IMR-90 (cell line): ENCODE results near the gene FIBCD1. TPM values are rescaled to one million over a fixed set of nuclear protein-coding genes. Genes with fewer than 3 reads are reported as not detected.

Experiments used
- ATAC-seq: fragments of 200-7000 bp; cut with Tn5 transposase; 2 replicates; pipeline ENCODE4 v1.9.1; 2020; ENCODE audit warnings: low read depth, mild to moderate bottlenecking, moderate library complexity
- BruUV-seq: library from RNA; stranded (reverse); fragments of 400-500 nt; replicated peaks from 2 replicates; lab custom pipeline; 2021; lab: Mats Ljungman, UMichigan
- CTCF ChIA-PET: fragments of 300-600 bp; formaldehyde crosslinking; extraction: SDS; loops from one replicate; lab custom pipeline; 2021; ENCODE audit warnings: antibody characterized with exemption; lab: Yijun Ruan, JAX
- POLR2A ChIA-PET: fragments of 300-600 bp; sonication (Branson Sonifier 250); formaldehyde crosslinking; loops from one replicate; lab custom pipeline; 2022; ENCODE audit warnings: antibody characterized with exemption; ENCODE audit not compliant: unreplicated experiment; lab: Charles Lee
- DNase-seq: peaks from one replicate; pipeline ENCODE4 v3.0.0; 2013
- H2AFZ ChIP-seq: replicated peaks from 2 replicates; pipeline ENCODE3; 2013; ENCODE audit warnings: low read length, mild to moderate bottlenecking; ENCODE audit not compliant: poor library complexity
- H2AK5ac ChIP-seq: 2 replicates; pipeline ENCODE4 v1.6.1; 2013; ENCODE audit warnings: low read depth, low read length, inconsistent platforms
- H2AK9ac ChIP-seq: replicated peaks from 2 replicates; pipeline ENCODE3; 2013; ENCODE audit warnings: mild to moderate bottlenecking, low read depth, low read length, moderate library complexity; ENCODE audit not compliant: poor library complexity
- H2BK120ac ChIP-seq: 2 replicates; pipeline ENCODE4 v1.6.1; 2013; ENCODE audit warnings: low read depth, low read length, inconsistent platforms
- H2BK15ac ChIP-seq: 3 replicates; pipeline ENCODE4 v1.6.1; 2013; ENCODE audit warnings: low read depth, low read length, inconsistent platforms
- H2BK20ac ChIP-seq: 2 replicates; pipeline ENCODE4 v1.6.1; 2013; ENCODE audit warnings: low read depth, mild to moderate bottlenecking, inconsistent platforms, low read length, moderate library complexity
- H2BK5ac ChIP-seq: 2 replicates; pipeline ENCODE4 v1.6.1; 2013; ENCODE audit warnings: mild to moderate bottlenecking, low read depth, low read length, inconsistent platforms; ENCODE audit not compliant: poor library complexity, severe bottlenecking
- H3K14ac ChIP-seq: replicated peaks from 2 replicates; pipeline ENCODE4 v1.6.1; 2013; ENCODE audit warnings: low read depth, low read length, inconsistent platforms
- H3K18ac ChIP-seq: 2 replicates; pipeline ENCODE4 v1.6.1; 2013; ENCODE audit warnings: low read depth, low read length, control low read depth
- H3K23ac ChIP-seq: 2 replicates; pipeline ENCODE4 v1.6.1; 2013; ENCODE audit warnings: low read depth, low read length, inconsistent platforms
- H3K27ac ChIP-seq: 2 replicates; pipeline ENCODE4 v1.5.1; 2013; ENCODE audit warnings: mild to moderate bottlenecking, control low read depth, low read length; ENCODE audit not compliant: insufficient read depth
- H3K27me3 ChIP-seq: 2 replicates; pipeline ENCODE4 v1.6.1; 2013; ENCODE audit warnings: low read length; ENCODE audit not compliant: control insufficient read depth, insufficient read depth
- H3K36me3 ChIP-seq: 2 replicates; pipeline ENCODE4 v1.6.1; 2013; ENCODE audit warnings: low read length, mixed read lengths; ENCODE audit not compliant: control insufficient read depth, insufficient read depth
- H3K4ac ChIP-seq: 2 replicates; pipeline ENCODE4 v1.6.1; 2013; ENCODE audit warnings: low read depth, low read length, inconsistent platforms
- H3K4me1 ChIP-seq: 2 replicates; pipeline ENCODE4 v1.6.1; 2013; ENCODE audit warnings: low read length, mixed read lengths; ENCODE audit not compliant: control insufficient read depth, insufficient read depth
- H3K4me2 ChIP-seq: 2 replicates; pipeline ENCODE4 v1.6.1; 2013; ENCODE audit warnings: low read depth, mild to moderate bottlenecking, control low read depth, low read length, moderate library complexity
- H3K4me3 ChIP-seq: 2 replicates; pipeline ENCODE4 v1.5.1; 2013; ENCODE audit warnings: low read depth, mild to moderate bottlenecking, control low read depth, low read length, moderate library complexity; ENCODE audit not compliant: insufficient read depth
- H3K56ac ChIP-seq: 2 replicates; pipeline ENCODE4 v1.6.1; 2013; ENCODE audit warnings: low read length, inconsistent platforms; ENCODE audit not compliant: insufficient read depth; ENCODE audit errors: extremely low read depth
- H3K79me1 ChIP-seq, 2 experiments: 2 replicates each; pipeline ENCODE4 v1.6.1; 2013; ENCODE audit warnings: low read length in 2 of 2, inconsistent platforms in 1 of 2, low read depth in 1 of 2
- H3K9ac ChIP-seq: 2 replicates; pipeline ENCODE4 v1.6.1; 2013; ENCODE audit warnings: low read depth, low read length, control low read depth
- H3K9me1 ChIP-seq: 2 replicates; pipeline ENCODE4 v1.6.1; 2013; ENCODE audit warnings: low read length, inconsistent platforms; ENCODE audit not compliant: insufficient read depth
- H3K9me3 ChIP-seq: 2 replicates; pipeline ENCODE4 v1.6.1; 2013; ENCODE audit warnings: low read length; ENCODE audit not compliant: control insufficient read depth, insufficient read depth
- H4K20me1 ChIP-seq: 2 replicates; pipeline ENCODE4 v1.6.1; 2013; ENCODE audit warnings: low read length, inconsistent platforms; ENCODE audit not compliant: insufficient read depth
- H4K5ac ChIP-seq: 2 replicates; pipeline ENCODE4 v1.6.1; 2013; ENCODE audit warnings: mild to moderate bottlenecking, low read depth, low read length, control low read depth
- H4K8ac ChIP-seq, 2 experiments: 2 replicates each; pipeline ENCODE4 v1.6.1; 2013; ENCODE audit warnings: low read depth in 2 of 2, low read length in 2 of 2, control low read depth in 1 of 2, inconsistent platforms in 1 of 2
- H4K91ac ChIP-seq: 2 replicates; pipeline ENCODE4 v1.6.1; 2013; ENCODE audit warnings: low read depth, low read length, inconsistent platforms; ENCODE audit not compliant: insufficient read depth
- CEBPB ChIP-seq: IDR thresholded peaks from 2 replicates; pipeline ENCODE4 v1.6.1; 2012; ENCODE audit warnings: low read depth, low read length, improper control_type of control experiment
- FOS ChIP-seq: fragments of 150-350 bp; IDR thresholded peaks from 2 replicates; pipeline ENCODE4 v1.6.1; 2016; ENCODE audit warnings: low read depth, low read length
- MAFK ChIP-seq: IDR thresholded peaks from 2 replicates; pipeline ENCODE4 v1.6.1; 2012; ENCODE audit warnings: low read depth, low read length, improper control_type of control experiment
- MAZ ChIP-seq: IDR thresholded peaks from 2 replicates; pipeline ENCODE4 v1.6.1; 2012; ENCODE audit warnings: low read depth, mild to moderate bottlenecking, low read length, improper control_type of control experiment, moderate library complexity, borderline replicate concordance
- MXI1 ChIP-seq: IDR thresholded peaks from 2 replicates; pipeline ENCODE4 v1.6.1; 2012; ENCODE audit warnings: low read depth, mild to moderate bottlenecking, low read length, moderate library complexity, borderline replicate concordance
- NFE2L2 ChIP-seq: fragments of 150-350 bp; IDR thresholded peaks from 2 replicates; pipeline ENCODE4 v1.6.1; 2016; ENCODE audit warnings: low read depth, mild to moderate bottlenecking, low read length
- POLR2A ChIP-seq: IDR thresholded peaks from 2 replicates; pipeline ENCODE4 v1.6.1; 2012; ENCODE audit warnings: mild to moderate bottlenecking, low read depth, low read length
- RAD21 ChIP-seq: IDR thresholded peaks from 2 replicates; pipeline ENCODE4 v1.6.1; 2012; ENCODE audit warnings: low read length, improper control_type of control experiment
- RCOR1 ChIP-seq: IDR thresholded peaks from 2 replicates; pipeline ENCODE4 v1.6.1; 2012; ENCODE audit warnings: mild to moderate bottlenecking, low read length, improper control_type of control experiment; ENCODE audit not compliant: insufficient replicate concordance
- RFX5 ChIP-seq: IDR thresholded peaks from 2 replicates; pipeline ENCODE4 v1.8.0; 2012; ENCODE audit warnings: low read depth, mild to moderate bottlenecking, low read length, moderate library complexity
- SMC3 ChIP-seq: fragments of 150-350 bp; IDR thresholded peaks from 2 replicates; pipeline ENCODE4 v1.6.1; 2016; ENCODE audit warnings: low read depth, mild to moderate bottlenecking, antibody characterized with exemption, low read length, moderate library complexity
- WGBS, 2 experiments: methylation state at CpG; one replicate each; pipeline versions ENCODE4 v1.1.5 to v1.1.7; 2013; ENCODE audit warnings: missing lambda C conversion rate in 2 of 2; ENCODE audit not compliant: insufficient read length in 1 of 2; ENCODE audit errors: extremely low coverage in 2 of 2; 5-methylcytosine and 5-hydroxymethylcytosine counted together
- dilution Hi-C: fragments of 300-500 bp; cut with HindIII; formaldehyde crosslinking; loops from one replicate; pipeline ENCODE4 v1.14.3; 2018; ENCODE audit warnings: low sequenced_read_pairs; ENCODE audit not compliant: unreplicated experiment
- in situ Hi-C: fragments of 300-500 bp; cut with MboI; formaldehyde crosslinking; loops from 3 replicates; pipeline ENCODE4 v1.14.3; 2019; ENCODE audit warnings: low sequenced_read_pairs, inconsistent platforms, mixed read lengths
- intact Hi-C: fragments of 100-400 bp; cut with micrococcal nuclease; formaldehyde crosslinking; loops from 2 replicates; pipeline ENCODE4 v1.10.0; 2022
- polyA plus RNA-seq, 3 experiments: library from polyadenylated mRNA; depleted of rRNA; stranded (reverse); fragments of >200 nt; gene quantifications; 2 replicates each; pipeline ENCODE4 v1.2.3, GENCODE V29; 2012; ENCODE audit warnings: low replicate concordance in 1 of 3
- total RNA-seq: library from RNA; depleted of rRNA; stranded (reverse); fragments of >200 nt; gene quantifications from 2 replicates; pipeline ENCODE4 v1.2.3, GENCODE V29; 2012
- TF ChIP-seq, protein P1 (sequence below): conservative IDR thresholded peaks from 2 replicates; pipeline ENCODE4 v1.5.1; 2012; ENCODE audit warnings: mild to moderate bottlenecking, low read depth, low read length, improper control_type of control experiment
- TF ChIP-seq, protein P2 (sequence below): fragments of 150-350 bp; IDR thresholded peaks from 2 replicates; pipeline ENCODE4 v1.6.1; 2016; ENCODE audit warnings: low read depth, mild to moderate bottlenecking, low read length, moderate library complexity, borderline replicate concordance
- TF ChIP-seq, protein P3 (sequence below): fragments of 150-350 bp; IDR thresholded peaks from 2 replicates; pipeline ENCODE4 v1.6.1; 2017; ENCODE audit warnings: mild to moderate bottlenecking, antibody characterized with exemption, low read length, low read depth

Gene FIBCD1
- total and polyA plus RNA-seq, 2 of the 4 experiments (the other 2 are of a cell fraction), result 1.1 to 10.1 TPM

DNA sequence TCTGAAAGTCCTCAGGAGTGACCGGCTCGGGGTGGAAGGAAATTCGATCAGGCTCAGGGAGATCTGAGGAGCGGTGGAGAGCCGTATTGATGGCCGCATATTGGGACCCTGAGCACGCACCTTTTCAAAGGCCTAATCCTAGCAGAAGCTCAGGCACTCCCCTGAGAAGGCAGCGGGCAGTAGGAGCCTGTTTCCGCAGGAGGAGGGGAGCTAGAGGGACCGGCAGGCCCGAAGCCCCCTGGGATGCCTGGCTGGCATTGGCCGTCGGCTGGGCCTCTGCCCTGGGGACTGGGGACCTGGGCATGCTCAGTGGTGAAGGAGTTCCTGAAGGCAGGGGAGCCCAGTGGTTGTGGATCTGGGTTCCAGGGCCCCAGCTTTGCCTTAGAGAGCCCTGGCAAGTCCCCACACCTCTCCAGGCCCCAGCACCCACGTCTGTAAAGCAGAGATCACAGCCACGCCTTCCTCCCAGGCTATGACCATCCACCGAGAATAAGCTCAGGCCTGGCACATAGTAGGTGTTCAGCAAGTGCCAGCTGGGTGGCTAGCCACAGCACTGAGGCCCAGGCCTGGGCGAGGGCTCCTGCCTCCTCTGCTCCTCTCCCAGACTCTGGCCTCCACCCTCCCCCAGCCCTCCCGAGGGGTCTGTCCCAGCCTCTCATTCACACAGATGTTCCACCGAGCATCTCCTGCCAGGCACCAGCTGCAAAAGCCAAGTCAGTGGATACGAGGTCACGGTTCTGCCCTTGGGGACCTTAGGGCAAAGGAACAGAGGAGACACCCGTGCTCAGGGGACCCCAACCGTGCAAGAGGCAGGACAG lies 25.2 kb downstream of the FIBCD1 start:
- Histone ChIP-seq H3K36me3 (no peaks in the 10 kb centered on the region), H3K27me3 (no peaks in the 10 kb centered on the region), H4K20me1 (no peaks in the 10 kb centered on the region), H3K9me1 (no peaks in the 10 kb centered on the region), H4K8ac (peak overlapping the region; percentile 64 to 65; a peak in 2 of 4 replicates), H2BK120ac (peak overlapping the region; percentile 55; the same call in 1 of the 2 replicates), H3K4me1 (peaks cover 6% of the 10 kb centered on the region), H3K14ac (no peak overlapping the region), H2AK9ac (no peak overlapping the region), H3K56ac (no peak overlapping the region), H3K4ac (peak overlapping the region; percentile 37; the same call in 1 of the 2 replicates), H3K18ac (peak overlapping the region; percentile 46; the same call in 1 of the 2 replicates), H3K4me3 (no peak overlapping the region), H4K5ac (peak overlapping the region; percentile 64), H3K9ac (no peak overlapping the region; the same call in 1 of the 2 replicates), H2BK5ac (peak overlapping the region; percentile 21), H2AK5ac (peak overlapping the region; percentile 60), H3K9me3 (no peaks in the 10 kb centered on the region), H3K79me1 (no peaks in the 10 kb centered on the region), H2AFZ (peak overlapping the region; percentile 79), H4K91ac (peak overlapping the region; percentile 38; the same call in 1 of the 2 replicates), H3K27ac (peak overlapping the region; percentile 43; the same call in 1 of the 2 replicates), H2BK20ac (peak overlapping the region; percentile 38; the same call in 1 of the 2 replicates), H3K4me2 (peak overlapping the region; percentile 59), H3K23ac (no peak overlapping the region), H2BK15ac (no peak overlapping the region)
- CTCF ChIA-PET, result no interaction called here
- dilution Hi-C loops, result no loop called here
- in situ Hi-C loops, result no loop called here
- 100% methylated on average over 4 of the region's 23 CpGs; no CpG with 5 or more reads in 1 of the 2 experiments for WGBS, 2 experiments
- ATAC-seq (no peak; the same call in 1 of the 2 replicates), DNase-seq (no peak)
- POLR2A ChIA-PET, result interaction anchor here (0.5 to 0.6 kb wide), 2 partner anchors 132 to 273 kb away, joined by 4 to 7 read pairs; no protein-coding TSS in a partner anchor
- BruUV-seq, result no TSS peak
- intact Hi-C loops, result no loop called here
- TF ChIP-seq, protein P1, sequence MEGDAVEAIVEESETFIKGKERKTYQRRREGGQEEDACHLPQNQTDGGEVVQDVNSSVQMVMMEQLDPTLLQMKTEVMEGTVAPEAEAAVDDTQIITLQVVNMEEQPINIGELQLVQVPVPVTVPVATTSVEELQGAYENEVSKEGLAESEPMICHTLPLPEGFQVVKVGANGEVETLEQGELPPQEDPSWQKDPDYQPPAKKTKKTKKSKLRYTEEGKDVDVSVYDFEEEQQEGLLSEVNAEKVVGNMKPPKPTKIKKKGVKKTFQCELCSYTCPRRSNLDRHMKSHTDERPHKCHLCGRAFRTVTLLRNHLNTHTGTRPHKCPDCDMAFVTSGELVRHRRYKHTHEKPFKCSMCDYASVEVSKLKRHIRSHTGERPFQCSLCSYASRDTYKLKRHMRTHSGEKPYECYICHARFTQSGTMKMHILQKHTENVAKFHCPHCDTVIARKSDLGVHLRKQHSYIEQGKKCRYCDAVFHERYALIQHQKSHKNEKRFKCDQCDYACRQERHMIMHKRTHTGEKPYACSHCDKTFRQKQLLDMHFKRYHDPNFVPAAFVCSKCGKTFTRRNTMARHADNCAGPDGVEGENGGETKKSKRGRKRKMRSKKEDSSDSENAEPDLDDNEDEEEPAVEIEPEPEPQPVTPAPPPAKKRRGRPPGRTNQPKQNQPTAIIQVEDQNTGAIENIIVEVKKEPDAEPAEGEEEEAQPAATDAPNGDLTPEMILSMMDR, result no peak
- TF ChIP-seq RCOR1, result no peak
- no peak for TF ChIP-seq FOS
- TF ChIP-seq RFX5, result no peak
- no peak for TF ChIP-seq POLR2A
- no peak for TF ChIP-seq RAD21
- no peak for TF ChIP-seq CEBPB
- no peak for TF ChIP-seq MXI1
- TF ChIP-seq, protein P2, sequence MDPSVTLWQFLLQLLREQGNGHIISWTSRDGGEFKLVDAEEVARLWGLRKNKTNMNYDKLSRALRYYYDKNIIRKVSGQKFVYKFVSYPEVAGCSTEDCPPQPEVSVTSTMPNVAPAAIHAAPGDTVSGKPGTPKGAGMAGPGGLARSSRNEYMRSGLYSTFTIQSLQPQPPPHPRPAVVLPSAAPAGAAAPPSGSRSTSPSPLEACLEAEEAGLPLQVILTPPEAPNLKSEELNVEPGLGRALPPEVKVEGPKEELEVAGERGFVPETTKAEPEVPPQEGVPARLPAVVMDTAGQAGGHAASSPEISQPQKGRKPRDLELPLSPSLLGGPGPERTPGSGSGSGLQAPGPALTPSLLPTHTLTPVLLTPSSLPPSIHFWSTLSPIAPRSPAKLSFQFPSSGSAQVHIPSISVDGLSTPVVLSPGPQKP, result no peak
- no peak for TF ChIP-seq MAZ
- TF ChIP-seq SMC3, result no peak
- TF ChIP-seq NFE2L2, result no peak
- TF ChIP-seq, protein P3, sequence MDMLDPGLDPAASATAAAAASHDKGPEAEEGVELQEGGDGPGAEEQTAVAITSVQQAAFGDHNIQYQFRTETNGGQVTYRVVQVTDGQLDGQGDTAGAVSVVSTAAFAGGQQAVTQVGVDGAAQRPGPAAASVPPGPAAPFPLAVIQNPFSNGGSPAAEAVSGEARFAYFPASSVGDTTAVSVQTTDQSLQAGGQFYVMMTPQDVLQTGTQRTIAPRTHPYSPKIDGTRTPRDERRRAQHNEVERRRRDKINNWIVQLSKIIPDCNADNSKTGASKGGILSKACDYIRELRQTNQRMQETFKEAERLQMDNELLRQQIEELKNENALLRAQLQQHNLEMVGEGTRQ, result no peak
- no peak for TF ChIP-seq MAFK
